ENCODE data around the gene SBF2.
"Not testable (repeated sequence)": the region's sequence is repeated elsewhere in the genome, so short reads cannot be mapped to it uniquely, and the experiment has no call there.

SBF2 gene

DNA sequence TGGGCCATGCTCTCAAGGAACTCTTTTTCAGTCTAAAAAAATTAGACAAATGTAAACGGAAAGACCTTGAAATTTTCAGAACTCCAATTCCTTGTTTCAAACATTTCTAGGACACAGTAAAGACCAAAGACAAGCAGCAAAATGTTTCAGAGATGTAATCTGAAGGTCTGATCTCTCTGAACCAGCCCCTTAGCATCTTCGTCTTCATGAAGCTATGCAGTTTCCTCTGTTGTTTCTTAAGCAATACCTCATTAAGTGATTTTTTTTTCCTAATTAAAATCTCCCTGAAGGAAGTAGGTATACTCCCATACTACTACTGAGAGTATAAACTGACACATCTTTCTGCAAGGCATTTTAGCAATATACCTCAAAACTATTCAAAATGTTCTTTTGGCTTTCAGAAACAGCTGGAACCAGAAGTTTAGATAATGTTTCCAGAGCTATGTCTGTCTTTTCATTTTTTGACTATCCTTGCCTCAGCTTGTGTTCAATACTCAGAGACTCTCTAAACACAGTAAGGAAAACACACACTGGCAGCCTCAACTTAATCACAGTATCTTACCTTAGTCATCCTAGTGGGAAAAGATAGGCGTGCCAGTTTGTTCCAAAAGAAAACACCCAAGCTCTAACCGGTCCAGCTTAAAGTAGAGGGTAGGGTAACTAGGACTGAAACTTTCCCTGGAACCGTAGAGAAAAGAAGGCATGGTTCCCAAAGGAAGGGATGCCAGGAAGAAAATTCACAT, 25.1 kb downstream of the SBF2 start:
- DNase-seq (ENCODE audit: extremely low read depth in 1 of 2, low read depth in 1 of 2), result no peak

DNA sequence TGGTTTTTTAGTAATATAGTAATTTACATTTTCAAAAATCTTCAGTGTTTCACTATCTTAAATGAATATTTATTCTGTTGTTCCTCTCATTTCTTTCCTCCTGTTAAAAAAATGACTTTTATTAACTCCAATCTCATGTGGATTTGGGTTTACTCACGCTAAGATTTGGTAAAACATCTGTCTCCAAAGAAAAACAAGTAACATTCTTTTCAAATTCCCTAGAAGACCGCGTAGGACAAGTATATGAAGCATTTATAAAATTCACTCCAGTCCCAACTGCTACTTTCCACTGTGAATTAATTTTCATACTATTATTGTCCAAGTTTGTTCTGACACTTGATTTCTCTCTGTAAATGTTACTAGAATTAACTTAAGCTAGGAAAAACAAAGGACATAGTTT, 26.2 kb downstream of the SBF2 start:
- no peak for DNase-seq (ENCODE audit: extremely low read depth in 1 of 2, low read depth in 1 of 2)

- no peak for DNase-seq (ENCODE audit: extremely low read depth in 1 of 2, low read depth in 1 of 2)
Measured at GRCh38 chr11:10265936-10266335, 28.1 kb downstream of the SBF2 start.

DNA sequence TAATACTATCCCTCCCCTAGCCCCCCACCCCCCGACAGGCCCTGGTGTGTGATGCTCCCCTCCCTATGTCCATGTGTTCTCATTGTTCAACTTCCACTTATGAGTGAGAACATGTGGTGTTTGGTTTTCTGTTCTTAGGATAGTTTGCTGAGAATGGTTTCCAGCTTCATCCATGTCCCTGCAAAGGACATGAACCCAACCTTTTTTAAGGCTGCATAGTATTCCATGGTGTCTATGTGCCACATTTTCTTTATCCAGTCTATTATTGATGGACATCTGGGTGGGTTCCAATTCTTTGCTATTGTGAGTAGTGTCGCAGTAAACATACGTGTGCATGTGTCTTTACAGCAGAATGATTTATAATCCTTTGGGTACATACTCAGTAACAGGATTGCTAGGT, 29.3 kb downstream of the SBF2 start:
- DNase-seq (ENCODE audit: extremely low read depth in 1 of 2, low read depth in 1 of 2), result not testable (repeated sequence)

DNA sequence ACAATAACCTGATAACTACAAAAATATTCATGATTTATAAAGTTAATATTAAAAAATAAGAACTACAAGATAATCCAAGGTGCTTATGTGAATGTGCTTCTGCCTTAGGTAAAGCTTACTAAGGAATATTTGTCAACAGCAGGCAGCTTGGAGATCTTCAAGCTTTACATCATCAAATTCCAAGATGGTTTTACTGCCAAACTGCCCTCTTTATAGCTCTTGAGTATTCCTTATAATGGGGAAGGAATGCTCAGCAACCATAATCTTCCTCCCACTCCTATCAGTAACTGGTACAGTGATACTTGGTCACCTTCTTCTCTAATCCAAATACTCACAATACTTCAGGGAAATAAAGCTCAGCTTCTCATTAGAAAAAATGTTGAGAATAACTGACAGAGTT, 30.1 kb downstream of the SBF2 start:
- no peak for DNase-seq (ENCODE audit: extremely low read depth in 1 of 2, low read depth in 1 of 2)

- no peak for DNase-seq (ENCODE audit: extremely low read depth in 1 of 2, low read depth in 1 of 2)
Measured at GRCh38 chr11:10261821-10262220, 32.2 kb downstream of the SBF2 start.

DNA sequence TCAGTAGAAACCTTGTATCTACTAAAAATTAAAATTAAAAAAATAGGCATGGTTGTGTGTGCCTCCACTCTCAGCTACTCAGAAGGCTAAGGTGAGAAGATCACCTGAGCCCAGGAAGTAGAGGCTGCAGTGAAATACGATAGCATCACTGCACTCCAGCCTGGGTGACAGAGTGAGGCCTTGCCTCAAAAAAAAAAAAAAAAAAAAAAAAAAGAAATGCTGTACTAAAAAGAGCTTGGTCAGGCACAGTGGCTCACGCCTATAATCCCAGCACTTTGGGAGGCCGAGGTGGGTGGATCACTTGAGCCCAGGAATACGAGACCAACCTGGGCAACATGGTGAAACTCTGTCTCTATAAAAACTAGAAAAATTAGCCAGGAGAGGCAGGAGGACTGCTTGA, 36.5 kb downstream of the SBF2 start:
- DNase-seq (ENCODE audit: extremely low read depth in 1 of 2, low read depth in 1 of 2), result no peak

DNA sequence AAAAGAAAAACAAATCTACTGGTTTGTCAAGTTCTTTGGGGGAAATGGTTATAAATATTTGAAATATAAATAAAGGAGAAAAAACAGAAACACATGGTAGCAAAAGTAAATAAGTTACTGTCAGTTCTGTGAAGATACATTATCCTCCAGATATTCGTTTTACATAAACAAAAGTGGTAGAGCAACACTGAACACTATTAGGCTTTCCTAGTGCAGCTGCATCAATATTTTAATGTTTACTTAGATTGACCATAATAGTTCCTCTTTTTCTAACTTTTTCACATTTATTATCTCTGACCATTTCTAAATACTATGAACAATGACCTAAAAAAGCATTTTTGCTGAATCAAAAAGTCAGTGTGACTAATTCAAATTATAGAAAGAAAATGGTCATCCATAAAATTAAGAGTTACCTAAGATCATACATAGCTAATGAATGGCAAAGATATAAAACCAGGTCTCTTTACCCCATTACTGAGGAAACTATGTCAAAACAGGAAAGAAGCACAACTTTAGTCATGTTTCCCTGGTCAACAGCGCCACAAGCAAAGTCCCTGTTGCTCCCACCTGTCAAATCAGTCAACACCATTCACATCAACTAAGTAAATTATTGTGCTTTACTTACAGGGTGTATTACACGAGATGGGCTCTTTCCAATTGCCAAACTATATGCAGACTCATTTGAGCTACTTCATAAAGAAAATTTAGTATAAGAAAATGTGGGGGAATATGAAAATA, 38.5 kb downstream of the SBF2 start:
- no peak for DNase-seq (ENCODE audit: extremely low read depth in 1 of 2, low read depth in 1 of 2)

GRCh38 chr11:10249448-10250131, 44.4 kb downstream of the SBF2 start:
- DNase-seq (ENCODE audit: extremely low read depth in 1 of 2, low read depth in 1 of 2), result not testable (repeated sequence)

DNA sequence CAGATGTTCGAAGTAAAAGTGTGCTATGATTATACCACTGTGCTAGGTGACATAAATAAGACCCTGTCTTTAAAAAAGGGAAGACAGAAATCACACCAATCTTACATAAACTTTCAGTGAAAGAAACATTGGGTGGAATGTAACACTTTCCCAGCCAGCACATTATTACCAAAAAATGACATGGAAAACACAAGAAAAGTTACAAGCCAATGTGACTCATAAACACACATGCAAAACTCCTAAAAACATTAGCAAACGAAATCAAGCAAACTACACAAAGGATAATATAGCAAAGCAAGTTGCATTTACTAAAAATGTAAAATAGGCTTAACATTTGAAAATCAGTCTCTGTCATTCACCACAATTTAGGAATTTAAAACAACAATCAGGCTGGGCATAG, 47.0 kb downstream of the SBF2 start:
- DNase-seq (ENCODE audit: extremely low read depth in 1 of 2, low read depth in 1 of 2), result no peak

- DNase-seq (ENCODE audit: extremely low read depth in 1 of 2, low read depth in 1 of 2), result no peak
Measured at GRCh38 chr11:10243896-10244575, 50.0 kb downstream of the SBF2 start.

GRCh38 chr11:10236840-10237239, 57.2 kb downstream of the SBF2 start:
- DNase-seq (ENCODE audit: extremely low read depth in 1 of 2, low read depth in 1 of 2), result no peak

DNA sequence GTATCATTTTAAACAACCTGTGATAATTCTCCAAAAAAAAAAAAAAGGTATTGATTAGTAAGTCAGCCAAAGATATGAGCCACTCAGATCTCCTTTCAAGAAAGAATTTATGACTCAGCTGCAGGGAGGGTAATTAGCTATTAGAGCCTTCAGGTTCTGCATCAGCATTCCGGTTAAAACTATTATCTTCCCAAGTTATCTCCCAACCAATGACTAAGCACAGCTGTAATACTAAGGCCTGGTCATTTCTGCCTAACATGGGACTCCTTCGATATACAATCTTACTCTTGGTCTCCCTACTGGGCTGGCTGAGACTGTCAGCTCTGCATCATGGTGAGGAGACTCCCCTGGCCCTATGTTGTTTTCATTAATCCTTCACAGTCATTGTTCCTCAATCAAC, 60.4 kb downstream of the SBF2 start:
- DNase-seq (ENCODE audit: extremely low read depth in 1 of 2, low read depth in 1 of 2), result no peak

- no peak for DNase-seq (ENCODE audit: extremely low read depth in 1 of 2, low read depth in 1 of 2)
Measured at GRCh38 chr11:10232756-10233155, 61.3 kb downstream of the SBF2 start.

DNA sequence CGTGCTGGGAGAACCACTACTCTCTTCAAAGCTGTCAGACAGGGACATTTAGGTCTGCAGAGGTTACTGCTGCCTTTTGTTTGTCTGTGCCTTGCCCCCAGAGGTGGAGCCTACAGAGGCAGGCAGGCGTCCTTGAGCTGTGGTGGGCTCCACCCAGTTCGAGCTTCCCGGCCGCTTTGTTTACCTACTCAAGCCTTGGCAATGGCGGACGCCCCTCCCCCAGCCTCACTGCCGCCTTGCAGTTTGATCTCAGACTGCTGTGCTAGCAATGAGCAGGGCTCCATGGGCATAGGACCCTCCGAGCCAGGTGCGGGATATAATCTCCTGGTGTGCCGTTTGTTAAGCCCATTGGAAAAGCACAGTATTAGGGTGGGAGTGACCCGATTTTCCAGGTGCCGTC, 62.2 kb downstream of the SBF2 start:
- DNase-seq (ENCODE audit: extremely low read depth in 1 of 2, low read depth in 1 of 2), result not testable (repeated sequence)

DNA sequence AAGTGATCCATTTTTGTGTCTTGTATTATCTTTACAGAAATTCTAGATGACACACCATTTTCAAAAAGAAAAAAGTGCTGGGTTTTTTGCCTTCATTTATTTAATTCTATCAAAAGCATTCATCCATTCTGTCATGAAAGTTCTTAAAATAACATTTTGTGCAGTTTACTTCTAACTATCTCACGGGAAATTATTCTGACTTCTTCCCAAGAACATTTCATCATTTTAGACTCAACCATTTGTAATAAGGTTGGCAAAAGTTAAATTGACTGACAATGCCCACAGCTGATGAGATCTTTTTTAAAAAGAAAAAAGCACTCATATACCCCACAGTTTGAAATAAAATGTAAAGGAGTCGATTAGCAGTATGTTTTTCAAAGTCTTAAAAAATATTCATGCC, 68.5 kb downstream of the SBF2 start:
- DNase-seq (ENCODE audit: extremely low read depth in 1 of 2, low read depth in 1 of 2), result no peak

DNA sequence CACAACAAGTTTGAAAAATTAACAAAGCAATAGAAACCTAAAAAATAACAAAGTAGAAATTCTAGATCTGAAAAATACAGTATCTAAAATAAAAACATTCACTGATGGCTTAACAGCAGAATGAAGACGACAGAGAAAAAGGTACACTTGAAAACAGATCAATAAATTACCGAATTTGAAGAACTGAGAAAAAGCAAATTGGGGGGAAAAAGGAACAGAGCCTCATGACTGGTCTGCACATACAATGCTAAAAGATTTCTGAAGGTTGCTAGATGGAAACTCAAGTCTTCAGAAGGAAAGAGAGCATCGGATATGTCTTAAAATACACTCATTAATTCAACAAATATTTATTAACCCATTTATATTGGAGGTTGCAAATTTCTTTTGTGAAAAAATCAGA, 71.6 kb downstream of the SBF2 start:
- no peak for DNase-seq (ENCODE audit: extremely low read depth in 1 of 2, low read depth in 1 of 2)

- no peak for DNase-seq (ENCODE audit: extremely low read depth in 1 of 2, low read depth in 1 of 2)
Measured at GRCh38 chr11:10221342-10221741, 72.7 kb downstream of the SBF2 start.

GRCh38 chr11:10211470-10211869, 82.5 kb downstream of the SBF2 start:
- DNase-seq (ENCODE audit: extremely low read depth in 1 of 2, low read depth in 1 of 2), result no peak

- DNase-seq (ENCODE audit: extremely low read depth in 1 of 2, low read depth in 1 of 2), result no peak
Measured at GRCh38 chr11:10209326-10209725, 84.7 kb downstream of the SBF2 start.

- DNase-seq (ENCODE audit: extremely low read depth in 1 of 2, low read depth in 1 of 2), result no peak
Measured at GRCh38 chr11:10208131-10208575, 85.9 kb downstream of the SBF2 start.

Data from activated CD8-positive, alpha-beta memory T cell treated with anti-CD3 and anti-CD28 coated beads for 1 hour (primary cell).